NCI-H1092 (cell line): ENCODE data around the gene CNTNAP5.

ENCODE experiments used
- DNase-seq: peaks from one replicate; lab custom pipeline; 2025; lab: John Stamatoyannopoulos, UW

CNTNAP5 gene

GRCh38 chr2:124450481-124450880 lies 425.4 kb downstream of the CNTNAP5 start:
- DNase-seq = no peak

GRCh38 chr2:124476291-124476690 lies 451.2 kb downstream of the CNTNAP5 start:
- DNase-seq = no peak

- DNase-seq = no peak
Measured at GRCh38 chr2:124478761-124479160, 453.7 kb downstream of the CNTNAP5 start.

- DNase-seq = no peak
Measured at GRCh38 chr2:124480958-124481357, 455.9 kb downstream of the CNTNAP5 start.

- DNase-seq = no peak
Measured at GRCh38 chr2:124482044-124482443, 457.0 kb downstream of the CNTNAP5 start.

- no peak for DNase-seq
Measured at GRCh38 chr2:124482551-124482950, 457.5 kb downstream of the CNTNAP5 start.

- DNase-seq = no peak
Measured at GRCh38 chr2:124485659-124486058, 460.6 kb downstream of the CNTNAP5 start.

- no peak for DNase-seq
Measured at GRCh38 chr2:124489686-124490085, 464.6 kb downstream of the CNTNAP5 start.

GRCh38 chr2:124501575-124502152 lies 476.6 kb downstream of the CNTNAP5 start:
- no peak for DNase-seq

- no peak for DNase-seq
Measured at GRCh38 chr2:124514236-124514635, 489.1 kb downstream of the CNTNAP5 start.

GRCh38 chr2:124520953-124521352 lies 495.9 kb downstream of the CNTNAP5 start:
- DNase-seq = no peak

GRCh38 chr2:124523096-124523495 lies 498.0 kb downstream of the CNTNAP5 start:
- no peak for DNase-seq

- no peak for DNase-seq
Measured at GRCh38 chr2:124524155-124524915, 499.2 kb downstream of the CNTNAP5 start.

GRCh38 chr2:124526221-124526620 lies 501.1 kb downstream of the CNTNAP5 start:
- no peak for DNase-seq

GRCh38 chr2:124530203-124530602 lies 505.1 kb downstream of the CNTNAP5 start:
- DNase-seq = no peak

GRCh38 chr2:124533226-124533954 lies 508.3 kb downstream of the CNTNAP5 start:
- no peak for DNase-seq

GRCh38 chr2:124534028-124534427 lies 508.9 kb downstream of the CNTNAP5 start:
- no peak for DNase-seq

GRCh38 chr2:124535816-124536215 lies 510.7 kb downstream of the CNTNAP5 start:
- DNase-seq = no peak

- no peak for DNase-seq
Measured at GRCh38 chr2:124536591-124536990, 511.5 kb downstream of the CNTNAP5 start.

GRCh38 chr2:124538549-124538948 lies 513.5 kb downstream of the CNTNAP5 start:
- no peak for DNase-seq

- DNase-seq = no peak
Measured at GRCh38 chr2:124540805-124541204, 515.7 kb downstream of the CNTNAP5 start.

- peak; percentile 69 for DNase-seq
Measured at GRCh38 chr2:124542932-124543640, 518.0 kb downstream of the CNTNAP5 start.
